HT-29 (cell line): ENCODE results near the gene SYNE4. TPM values are rescaled to one million over a fixed set of nuclear protein-coding genes. Genes with fewer than 3 reads are reported as not detected.
A peak's percentile ranks its signal among the peaks of the same experiment; 100 is the strongest.
"Not testable (repeated sequence)": the region's sequence is repeated elsewhere in the genome, so short reads cannot be mapped to it uniquely, and the experiment has no call there.

Source experiments
- DNase-seq: peaks from one replicate; pipeline ENCODE4 v3.0.0-alpha.2; 2015; ENCODE audit warnings: low spot score
- total RNA-seq: library from RNA; depleted of rRNA; stranded (reverse); fragments of >200 nt; shearing (Covaris generic); gene quantifications from 2 replicates; pipeline ENCODE4 v1.2.3, GENCODE V29; 2014

SYNE4 gene
- total RNA-seq, 1 experiment from 2014 or later, result 8.6 TPM

DNA sequence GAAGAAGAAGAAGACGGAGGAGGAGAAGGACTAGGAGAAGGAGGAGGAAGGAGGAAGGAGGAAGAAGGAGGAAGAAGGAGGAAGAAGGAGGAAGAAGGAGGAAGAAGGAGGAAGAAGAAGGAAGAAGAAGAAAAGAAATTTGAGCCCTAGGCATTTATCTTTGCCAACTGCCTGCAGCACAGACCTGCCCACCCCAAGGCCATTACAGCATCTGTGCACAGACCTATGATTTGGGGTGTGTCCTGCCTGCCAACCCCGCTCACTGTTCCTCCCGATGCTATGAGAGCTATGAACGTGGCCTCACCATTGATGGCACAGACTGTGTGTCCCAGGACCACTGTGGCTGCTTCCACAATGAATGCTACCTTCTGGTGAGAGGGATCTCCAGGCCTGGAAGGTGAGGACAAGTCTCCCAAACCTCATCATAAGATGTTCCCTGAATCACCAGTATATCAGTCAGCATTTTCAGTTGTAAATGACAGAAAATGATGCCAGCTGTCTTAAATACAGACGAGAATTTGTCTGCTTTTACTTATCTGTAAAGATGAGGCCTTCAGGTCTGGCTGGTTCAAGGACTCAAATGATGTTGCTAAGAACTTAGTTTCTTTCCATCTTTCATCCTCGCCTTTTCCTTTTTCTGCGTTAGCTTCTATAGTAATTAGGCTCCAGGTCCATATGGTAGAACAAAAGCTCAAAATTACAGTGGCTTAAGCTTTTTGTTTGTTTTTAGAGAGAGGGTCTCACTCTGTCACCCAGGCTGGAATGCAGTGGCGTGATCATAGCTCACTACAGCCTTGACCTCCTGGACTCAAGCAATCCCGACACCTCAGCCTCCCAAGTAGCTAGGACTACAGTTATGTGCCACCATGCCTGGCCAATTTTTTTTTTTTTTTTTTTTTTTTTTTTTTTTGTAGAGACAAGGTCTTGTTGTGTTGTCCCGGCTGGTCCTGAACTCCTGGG, 17.6 kb downstream of the SYNE4 start:
- no peak for DNase-seq

GRCh38 chr19:35990156-35990555, 18.5 kb downstream of the SYNE4 start:
- no peak for DNase-seq

- DNase-seq, result no peak
Measured at GRCh38 chr19:35988824-35989223, 19.8 kb downstream of the SYNE4 start.

DNA sequence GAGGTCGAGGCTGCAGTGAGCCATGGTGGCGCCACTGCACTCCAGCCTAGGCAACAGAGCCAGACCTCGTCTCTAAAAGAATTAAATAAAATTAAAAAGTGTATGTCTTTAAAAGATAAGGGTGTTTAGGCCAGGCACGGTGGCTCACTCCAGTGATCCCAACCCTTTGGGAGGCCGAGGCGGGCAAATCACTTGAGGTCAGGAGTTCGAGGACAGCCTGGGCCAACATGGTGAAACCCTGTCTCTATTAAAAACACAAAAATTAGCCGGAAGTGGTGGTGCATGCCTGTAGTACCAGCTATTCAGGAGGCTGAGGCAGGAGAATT, 21.1 kb downstream of the SYNE4 start:
- DNase-seq, result no peak

DNA sequence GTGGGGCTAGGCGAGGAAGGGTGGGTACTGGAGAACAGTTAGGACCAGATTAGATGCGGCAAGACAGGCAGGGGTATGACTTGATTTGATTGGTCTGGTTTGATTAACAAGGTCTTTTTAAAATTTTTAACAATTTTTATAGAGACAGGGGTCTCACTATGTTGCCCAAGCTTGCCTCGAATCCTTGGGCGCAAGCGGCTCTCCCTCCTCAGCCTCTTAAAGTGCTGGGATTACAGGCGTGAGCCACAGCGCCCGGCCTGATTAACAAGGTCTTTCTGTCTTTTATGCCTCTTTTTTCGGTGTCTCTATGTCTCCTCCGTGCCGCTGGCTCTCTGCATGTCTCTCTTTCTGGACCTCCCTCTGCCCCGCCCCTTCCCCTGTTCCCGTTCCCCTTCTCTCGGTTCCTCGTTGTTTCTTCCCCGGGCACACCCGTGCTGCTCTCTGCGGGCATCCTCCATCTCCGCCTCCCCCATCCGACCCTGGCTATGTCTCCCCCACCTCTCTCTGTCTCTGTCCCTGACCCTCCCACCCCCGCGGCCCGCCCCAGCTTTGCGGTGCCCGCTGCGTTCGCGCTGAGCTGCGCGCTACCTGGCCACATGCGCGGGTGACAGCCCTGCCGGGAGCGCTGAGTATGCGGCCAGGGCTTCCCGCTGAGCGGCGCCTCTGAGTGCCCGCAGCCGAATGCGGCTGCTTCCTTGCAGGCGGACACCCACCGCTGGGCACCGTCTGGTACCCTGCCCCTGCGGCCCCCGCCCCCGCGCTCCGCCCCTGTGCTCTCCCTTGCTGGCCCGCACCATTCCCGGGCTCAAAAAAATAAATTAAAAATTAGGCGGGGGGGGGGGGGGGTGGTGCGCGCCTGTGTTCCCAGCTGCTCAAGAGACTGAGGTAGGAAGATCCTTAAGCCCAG, 21.7 kb downstream of the SYNE4 start:
- no peak for DNase-seq

DNA sequence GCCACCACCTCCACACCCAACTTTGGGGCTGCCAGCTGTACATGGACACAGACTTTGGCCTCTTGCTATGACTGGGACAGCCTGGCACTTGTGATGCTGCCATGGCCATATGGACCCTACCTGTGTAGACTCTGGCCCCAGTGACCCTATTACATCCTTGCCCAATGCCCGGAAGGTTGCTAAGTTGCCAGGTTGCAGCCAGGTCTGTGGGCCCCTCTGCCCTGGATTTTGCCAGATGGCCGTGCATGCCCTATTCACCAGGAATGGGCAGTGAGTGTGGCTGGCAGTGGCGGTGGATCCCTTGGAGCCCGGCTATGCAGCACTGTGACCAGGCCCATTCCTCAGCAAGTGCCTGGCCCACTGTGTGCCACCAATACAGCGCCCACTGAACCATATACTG, 22.5 kb downstream of the SYNE4 start:
- no peak for DNase-seq

GRCh38 chr19:35983177-35983576, 25.4 kb downstream of the SYNE4 start:
- DNase-seq, result no peak

GRCh38 chr19:35980997-35981396, 27.6 kb downstream of the SYNE4 start:
- DNase-seq, result not testable (repeated sequence)

GRCh38 chr19:35978832-35979365, 29.7 kb downstream of the SYNE4 start:
- DNase-seq, result no peak

- DNase-seq, result no peak
Measured at GRCh38 chr19:35978271-35978670, 30.3 kb downstream of the SYNE4 start.

DNA sequence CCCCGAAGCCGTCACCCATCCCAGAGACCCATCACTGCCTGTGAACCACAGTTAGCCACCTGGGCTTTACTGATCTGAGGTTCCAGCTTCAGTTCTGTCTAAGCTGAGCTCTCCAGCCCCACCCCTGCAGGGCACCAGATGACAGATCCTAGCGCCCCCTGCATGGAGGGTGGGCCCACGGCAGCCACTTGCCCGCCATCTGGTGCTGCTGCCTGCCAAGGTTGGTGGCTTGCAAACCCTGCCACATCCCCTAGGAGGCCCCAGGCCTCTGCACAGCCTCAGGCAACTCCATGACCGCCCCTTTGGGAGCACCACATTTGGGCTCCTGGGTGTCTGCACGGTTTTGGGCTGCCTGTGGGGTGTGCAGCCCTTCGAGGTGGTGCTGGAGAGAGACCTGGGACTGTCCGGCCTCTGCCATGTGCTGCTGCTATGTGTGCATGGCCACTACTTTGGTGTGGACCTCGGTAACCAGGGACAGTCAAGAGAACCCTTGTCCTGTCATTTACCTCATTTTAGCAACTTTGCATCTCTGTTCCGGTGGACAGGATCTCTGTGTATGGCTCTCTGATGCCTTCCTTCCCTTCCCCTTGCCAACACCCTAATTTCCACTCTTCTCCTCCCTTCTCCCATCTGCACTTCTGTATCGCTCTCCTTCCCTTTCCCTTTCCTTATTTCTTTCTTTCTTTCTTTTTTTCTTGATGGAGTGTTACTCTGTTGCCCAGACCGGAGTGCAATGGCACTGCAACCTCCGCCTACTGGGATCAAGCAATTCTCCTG, 31.0 kb downstream of the SYNE4 start:
- DNase-seq, result peak; percentile 40

DNA sequence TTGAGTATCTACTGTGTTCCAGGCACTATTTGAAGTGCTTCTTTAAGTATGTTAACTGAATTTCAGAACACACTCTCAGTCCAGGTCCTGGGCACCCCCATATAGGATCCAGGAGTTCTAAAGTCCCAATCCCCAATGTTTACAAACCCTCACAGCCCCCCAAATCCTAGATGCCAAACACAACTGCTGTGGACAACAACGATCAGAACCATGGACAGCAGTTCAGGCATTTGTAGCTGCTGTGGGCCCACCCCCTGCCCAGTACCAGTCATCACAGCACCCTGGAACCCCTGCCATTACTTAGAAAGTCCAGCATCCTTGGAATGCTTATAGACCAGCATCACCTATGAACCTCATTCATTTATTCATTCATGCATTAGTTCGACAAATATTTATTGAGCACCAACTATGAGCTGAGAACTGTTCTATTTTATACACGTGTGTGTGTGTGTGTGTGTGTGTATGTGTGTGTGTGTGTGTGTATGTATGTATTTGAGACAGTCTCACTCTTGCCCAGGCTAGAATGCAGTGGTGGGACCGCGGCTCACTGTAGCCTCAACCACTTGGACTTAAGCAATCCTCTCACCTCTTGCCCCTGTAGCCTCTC, 32.9 kb downstream of the SYNE4 start:
- peak; percentile 49 for DNase-seq

- no peak for DNase-seq
Measured at GRCh38 chr19:35973487-35973886, 35.1 kb downstream of the SYNE4 start.

GRCh38 chr19:35966771-35967170, 41.8 kb downstream of the SYNE4 start:
- no peak for DNase-seq

DNA sequence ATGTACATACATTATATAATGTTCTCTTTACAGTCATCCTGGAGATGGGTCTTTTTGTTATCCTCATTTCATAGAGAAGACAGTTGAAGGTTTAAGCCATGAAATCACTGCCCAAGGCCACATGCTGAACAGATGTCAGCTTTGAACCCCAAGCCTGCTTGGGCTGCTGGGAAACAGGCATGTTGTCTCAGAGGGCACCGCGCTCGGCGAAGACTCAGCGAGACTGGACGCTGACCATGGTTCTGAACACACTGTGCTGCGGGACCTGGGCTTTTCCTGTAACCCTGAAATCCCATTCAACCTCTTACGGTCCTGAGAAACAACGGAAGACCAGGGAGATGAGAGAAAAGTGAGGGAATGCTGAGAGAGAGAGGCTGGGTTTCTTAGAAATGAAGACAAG, 45.1 kb downstream of the SYNE4 start:
- peak; percentile 56 for DNase-seq

DNA sequence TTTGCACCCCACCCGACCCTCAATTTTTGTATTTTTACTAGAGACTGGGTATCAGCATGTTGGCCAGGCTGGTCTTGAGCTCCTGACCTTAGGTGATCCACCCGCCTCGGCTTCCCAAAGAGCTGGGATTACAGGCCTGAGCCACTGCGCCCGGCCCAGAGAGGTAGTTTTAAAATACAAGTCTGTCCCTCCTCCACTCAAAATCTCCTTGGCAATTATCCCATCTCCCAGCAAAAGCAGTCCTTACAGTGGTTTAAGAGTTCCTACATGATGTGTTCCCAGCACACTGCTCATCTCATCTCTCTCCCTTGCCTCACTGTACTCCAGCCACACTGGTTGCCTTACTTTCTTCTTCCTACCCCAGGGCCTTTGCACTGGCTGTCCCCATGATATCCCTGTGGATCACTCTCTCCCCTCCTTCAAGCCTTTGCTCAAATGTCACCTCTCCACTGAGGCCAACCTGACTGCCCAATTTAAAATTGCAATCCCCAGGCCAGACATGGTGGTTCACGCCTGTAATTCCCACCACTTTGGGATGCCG, 48.1 kb downstream of the SYNE4 start:
- no peak for DNase-seq

- DNase-seq, result no peak
Measured at GRCh38 chr19:35959968-35960320, 48.7 kb downstream of the SYNE4 start.

DNA sequence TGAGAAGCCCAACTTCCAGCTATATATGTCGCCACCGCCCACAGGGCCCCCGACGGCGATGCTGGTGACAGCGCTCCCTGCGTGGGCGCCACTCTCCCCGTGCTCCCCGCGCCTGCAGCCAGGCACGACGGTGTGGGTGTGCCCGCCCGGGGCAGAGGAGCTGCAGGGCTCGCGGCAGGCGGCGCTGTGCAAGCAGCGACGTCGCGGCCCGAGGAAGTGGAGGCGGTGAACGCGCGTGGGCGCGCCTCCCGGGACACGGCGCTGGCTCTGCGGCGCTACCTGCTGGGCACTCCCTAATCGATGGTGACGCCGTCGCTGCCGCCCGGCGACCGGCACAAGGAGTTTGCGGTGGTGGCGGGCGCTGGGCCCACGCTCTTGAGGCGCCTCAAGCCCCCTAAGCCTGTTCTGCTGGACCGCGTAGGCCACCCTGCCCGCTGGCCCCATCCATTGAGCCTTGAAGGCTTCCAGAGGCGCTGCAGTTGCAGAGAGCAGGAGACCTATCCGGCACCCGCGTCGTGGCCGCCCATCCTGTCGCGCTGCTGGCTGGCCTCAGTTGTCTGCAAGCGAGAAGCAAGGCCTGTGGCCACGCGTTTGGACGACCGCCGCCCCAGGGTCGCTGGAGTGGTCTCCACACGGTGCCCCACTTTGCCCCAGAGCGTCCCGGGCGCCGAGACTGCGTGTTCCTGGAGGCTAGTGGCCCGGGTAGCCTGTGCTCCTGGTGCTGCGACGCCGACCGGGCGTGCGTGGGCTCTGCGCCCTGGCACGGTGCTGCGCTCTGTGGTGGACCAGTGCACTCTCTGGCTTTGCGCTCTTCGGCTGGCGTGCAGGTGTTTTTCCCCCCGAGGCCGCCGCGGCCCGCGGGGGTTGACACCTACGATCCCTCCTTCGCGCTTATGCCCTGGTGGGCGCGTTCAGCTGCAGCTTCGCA, 49.3 kb downstream of the SYNE4 start:
- no peak for DNase-seq

DNA sequence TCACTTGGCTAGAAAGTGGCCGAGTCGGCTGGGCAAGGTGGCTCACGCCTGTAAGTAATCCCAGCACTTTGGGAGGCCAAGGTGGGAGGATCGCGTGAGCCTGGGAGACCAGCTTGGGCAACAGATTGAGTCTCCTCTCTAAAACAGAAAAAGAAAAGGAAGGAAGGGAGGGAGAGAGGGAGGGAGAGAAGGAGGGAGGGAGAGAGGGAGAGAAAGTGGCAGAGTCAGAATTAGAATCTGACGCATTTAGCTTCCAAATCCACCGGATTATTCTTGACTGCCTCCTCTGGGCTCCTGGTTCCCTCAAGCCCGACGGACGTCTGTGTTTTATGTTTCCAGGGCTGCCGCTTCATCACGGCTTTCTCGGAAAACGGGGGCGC, 50.0 kb downstream of the SYNE4 start:
- DNase-seq, result no peak

DNA sequence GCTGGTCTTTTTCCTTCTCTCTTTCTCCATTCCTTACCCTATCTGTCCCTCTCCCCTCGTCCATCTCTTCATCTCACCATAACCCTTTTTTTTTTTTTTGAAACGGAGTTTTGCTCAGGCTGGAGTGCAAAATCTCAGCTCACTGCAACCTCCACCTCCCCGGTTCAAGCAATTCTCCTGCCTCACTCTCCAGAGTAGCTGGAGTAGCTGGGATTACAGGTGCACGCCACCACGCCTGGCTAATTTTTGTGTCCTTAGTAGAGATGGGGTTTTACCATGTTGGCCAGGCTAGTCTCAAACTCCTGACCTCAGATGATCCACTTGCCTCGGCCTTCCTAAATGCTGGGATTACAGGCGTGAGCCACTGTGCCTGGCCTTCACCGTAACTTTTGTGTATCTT, 51.2 kb downstream of the SYNE4 start:
- not testable (repeated sequence) for DNase-seq
